ENCODE results near the gene UIMC1. TPM values are rescaled to one million over a fixed set of nuclear protein-coding genes. Genes with fewer than 3 reads are reported as not detected.

UIMC1 gene
- total RNA-seq, 4 donors from 2014 or later, result 10.4 to 24.3 (median 20.2) TPM

- H3K36me3 ChIP-seq, result peaks cover 0 to 46% of the 10 kb centered on the region in 2 donors
Observed at GRCh38 chr5:176947847-176948246, 58.7 kb downstream of the UIMC1 start.

GRCh38 chr5:176944268-176944667, 62.3 kb downstream of the UIMC1 start:
- Histone ChIP-seq H3K27me3 (no peaks in the 10 kb centered on the region), H3K27ac (no peak overlapping the region), H3K36me3 (peaks cover 0 to 57% of the 10 kb centered on the region in 2 donors), H3K4me3 (no peak overlapping the region), H3K4me1 (peaks cover 4 to 7% of the 10 kb centered on the region in 2 donors), H3K9me3 (no peaks in the 10 kb centered on the region)
- in situ Hi-C loops (cut with MboI; ENCODE audit: low sequenced_read_pairs in 4 of 4), result no loop called here
- intact Hi-C loops (cut with DNase I; ENCODE audit: low total_unique reads), result no loop called here
- no peak for TF ChIP-seq POLR2A (IDR thresholded peaks at IDR 0.05)
- TF ChIP-seq CTCF (IDR thresholded peaks at IDR 0.05 in 4 of 5, conservative IDR thresholded peaks at IDR 0.05 in 1 of 5), result no peak
- DNase-seq (no peak), ATAC-seq (no peak)

More at GRCh38 chr5:176947847-176948246, 58.7 kb downstream of the UIMC1 start:
- peaks cover 4 to 10% of the 10 kb centered on the region in 2 donors for H3K4me1 ChIP-seq
- DNase-seq, result no peak
- H3K4me3 ChIP-seq, result no peak overlapping the region
- no peak for ATAC-seq
- no peaks in the 10 kb centered on the region for H3K27me3 ChIP-seq
- H3K9me3 ChIP-seq, result no peaks in the 10 kb centered on the region
- TF ChIP-seq POLR2A (IDR thresholded peaks at IDR 0.05) (no peak), CTCF (IDR thresholded peaks at IDR 0.05 in 4 of 5, conservative IDR thresholded peaks at IDR 0.05 in 1 of 5) (no peak)
- in situ Hi-C loops (cut with MboI; ENCODE audit: low sequenced_read_pairs in 4 of 4), result no loop called here
- intact Hi-C loops (cut with DNase I; ENCODE audit: low total_unique reads), result no loop called here
- H3K27ac ChIP-seq, result no peak overlapping the region

GRCh38 chr5:176943816-176944215, 62.8 kb downstream of the UIMC1 start:
- in situ Hi-C loops (cut with MboI; ENCODE audit: low sequenced_read_pairs in 4 of 4) (no loop called here), intact Hi-C loops (cut with DNase I; ENCODE audit: low total_unique reads) (no loop called here)
- no peak overlapping the region for H3K4me3 ChIP-seq
- H3K27ac ChIP-seq, result no peak overlapping the region
- DNase-seq, result no peak
- H3K36me3 ChIP-seq, result peaks cover 0 to 58% of the 10 kb centered on the region in 2 donors
- TF ChIP-seq POLR2A (IDR thresholded peaks at IDR 0.05), result no peak
- TF ChIP-seq CTCF (IDR thresholded peaks at IDR 0.05 in 4 of 5, conservative IDR thresholded peaks at IDR 0.05 in 1 of 5), result no peak
- peaks cover 4 to 5% of the 10 kb centered on the region in 2 donors for H3K4me1 ChIP-seq
- ATAC-seq, result no peak
- no peaks in the 10 kb centered on the region for H3K27me3 ChIP-seq
- no peaks in the 10 kb centered on the region for H3K9me3 ChIP-seq

- no peak overlapping the region for H3K27ac ChIP-seq
- H3K9me3 ChIP-seq, result no peaks in the 10 kb centered on the region
- intact Hi-C loops (cut with DNase I; ENCODE audit: low total_unique reads) (no loop called here), in situ Hi-C loops (cut with MboI; ENCODE audit: low sequenced_read_pairs in 4 of 4) (no loop called here)
- ATAC-seq (no peak), DNase-seq (no peak)
- H3K4me1 ChIP-seq, result peaks cover 0 to 4% of the 10 kb centered on the region in 2 donors
- no peak overlapping the region for H3K4me3 ChIP-seq
- peaks cover 0 to 58% of the 10 kb centered on the region in 2 donors for H3K36me3 ChIP-seq
- H3K27me3 ChIP-seq, result no peaks in the 10 kb centered on the region
- no peak for TF ChIP-seq CTCF (IDR thresholded peaks at IDR 0.05 in 4 of 5, conservative IDR thresholded peaks at IDR 0.05 in 1 of 5)
- no peak for TF ChIP-seq POLR2A (IDR thresholded peaks at IDR 0.05)
Observed at GRCh38 chr5:176941951-176942350, 64.6 kb downstream of the UIMC1 start.

GRCh38 chr5:176938472-176938871, 68.1 kb downstream of the UIMC1 start:
- intact Hi-C loops (cut with DNase I; ENCODE audit: low total_unique reads), result no loop called here
- H3K36me3 ChIP-seq, result peaks cover 0 to 54% of the 10 kb centered on the region in 2 donors

More at GRCh38 chr5:176938472-176938871, 68.1 kb downstream of the UIMC1 start:
- Histone ChIP-seq H3K27ac (no peak overlapping the region), H3K9me3 (no peaks in the 10 kb centered on the region), H3K27me3 (no peaks in the 10 kb centered on the region), H3K4me1 (peaks cover 0 to 3% of the 10 kb centered on the region in 2 donors), H3K4me3 (no peak overlapping the region)
- no peak for DNase-seq
- TF ChIP-seq CTCF (IDR thresholded peaks at IDR 0.05 in 4 of 5, conservative IDR thresholded peaks at IDR 0.05 in 1 of 5) (no peak), POLR2A (IDR thresholded peaks at IDR 0.05) (no peak)
- in situ Hi-C loops (cut with MboI; ENCODE audit: low sequenced_read_pairs in 4 of 4), result no loop called here
- ATAC-seq, result no peak

Measured in gastrocnemius medialis (tissue), 4 donors.